GM23338 (cell line): ENCODE data around the gene CAMTA1. TPM values are rescaled to one million over a fixed set of nuclear protein-coding genes. Genes with fewer than 3 reads are reported as not detected.

Experiments
- ATAC-seq: fragments of 200-7000 bp; cut with Tn5 transposase; 3 replicates; pipeline ENCODE4 v1.9.1; 2020
- DNase-seq: peaks from one replicate; pipeline ENCODE4 v3.0.0-alpha.2; 2015; ENCODE audit warnings: low spot score
- H2AFZ ChIP-seq: fragments of 200-600 bp; sonication (generic); 2 replicates; pipeline ENCODE4 v1.8.0; 2016; ENCODE audit warnings: antibody characterized with exemption, mild to moderate bottlenecking, moderate library complexity
- H3F3A ChIP-seq: fragments of 200-600 bp; sonication (generic); replicated peaks from 2 replicates; pipeline ENCODE4 v1.8.0; 2017; ENCODE audit warnings: antibody characterized with exemption, mixed run types, low read depth
- H3K27ac ChIP-seq: fragments of 200-600 bp; sonication (generic); 2 replicates; pipeline ENCODE4 v1.6.1; 2016; ENCODE audit warnings: low read depth
- H3K27me3 ChIP-seq: fragments of 200-600 bp; sonication (generic); 2 replicates; pipeline ENCODE4 v1.8.0; 2016; ENCODE audit warnings: mild to moderate bottlenecking, mixed run types, moderate library complexity; ENCODE audit not compliant: insufficient read depth
- H3K36me3 ChIP-seq: fragments of 200-600 bp; sonication (generic); 2 replicates; pipeline ENCODE4 v1.8.0; 2016; ENCODE audit warnings: mild to moderate bottlenecking; ENCODE audit not compliant: insufficient read depth
- H3K4me1 ChIP-seq: fragments of 200-600 bp; sonication (generic); 2 replicates; pipeline ENCODE4 v1.8.0; 2016; ENCODE audit warnings: mild to moderate bottlenecking, moderate library complexity; ENCODE audit not compliant: insufficient read depth
- H3K4me2 ChIP-seq: fragments of 200-600 bp; sonication (generic); 2 replicates; pipeline ENCODE4 v1.7.1; 2017; ENCODE audit warnings: mixed run types
- H3K4me3 ChIP-seq: fragments of 200-600 bp; sonication (generic); 2 replicates; pipeline ENCODE4 v1.6.1; 2016; ENCODE audit warnings: mixed run types
- H3K79me2 ChIP-seq: fragments of 200-600 bp; sonication (generic); replicated peaks from 2 replicates; pipeline ENCODE4 v1.8.0; 2017; ENCODE audit warnings: mild to moderate bottlenecking; ENCODE audit not compliant: insufficient read depth
- H3K9me2 ChIP-seq: fragments of 200-600 bp; sonication (generic); 2 replicates; pipeline ENCODE4 v1.8.0; 2017; ENCODE audit not compliant: insufficient read depth
- H4K20me1 ChIP-seq: fragments of 200-600 bp; sonication (generic); replicated peaks from 2 replicates; pipeline ENCODE4 v1.8.0; 2017; ENCODE audit warnings: mild to moderate bottlenecking; ENCODE audit not compliant: insufficient read depth
- H3K27ac Mint-ChIP-seq: 2 replicates; pipeline ENCODE4 v1.8.0; 2020; ENCODE audit warnings: inconsistent platforms, mild to moderate bottlenecking, moderate library complexity, mixed read lengths
- H3K27me3 Mint-ChIP-seq: 3 replicates; pipeline ENCODE4 v1.8.0; 2022; ENCODE audit warnings: low read depth, mild to moderate bottlenecking, moderate library complexity, mixed read lengths, inconsistent platforms; ENCODE audit not compliant: insufficient read depth, poor library complexity
- H3K36me3 Mint-ChIP-seq: 3 replicates; pipeline ENCODE4 v1.8.0; 2021; ENCODE audit warnings: low read depth, mild to moderate bottlenecking, inconsistent platforms, moderate library complexity, mixed read lengths
- H3K4me1 Mint-ChIP-seq: 3 replicates; pipeline ENCODE4 v1.8.0; 2020; ENCODE audit warnings: mild to moderate bottlenecking, inconsistent platforms, mixed read lengths
- H3K4me3 Mint-ChIP-seq: 3 replicates; pipeline ENCODE4 v1.8.0; 2021; ENCODE audit warnings: moderate library complexity, mild to moderate bottlenecking, inconsistent platforms, mixed read lengths
- H3K9me3 Mint-ChIP-seq: 3 replicates; pipeline ENCODE4 v1.8.0; 2020; ENCODE audit warnings: moderate library complexity, mild to moderate bottlenecking, inconsistent platforms, mixed read lengths
- EZH2 ChIP-seq: fragments of 200-600 bp; sonication (generic); IDR thresholded peaks from one replicate; pipeline ENCODE4 v1.8.0; 2017; ENCODE audit warnings: antibody characterized with exemption, mild to moderate bottlenecking, low read depth; ENCODE audit not compliant: unreplicated experiment
- EZH2phosphoT487 ChIP-seq: fragments of 200-600 bp; sonication (generic); IDR thresholded peaks from one replicate; pipeline ENCODE4 v1.8.1; 2018; ENCODE audit warnings: antibody characterized with exemption; ENCODE audit not compliant: unreplicated experiment
- JUNB ChIP-seq: IDR thresholded peaks from one replicate; pipeline ENCODE4 v1.6.1; 2016; ENCODE audit warnings: antibody characterized with exemption; ENCODE audit not compliant: unreplicated experiment
- NANOG ChIP-seq: IDR thresholded peaks from 2 replicates; pipeline ENCODE4 v1.6.1; 2016; ENCODE audit warnings: antibody characterized with exemption, borderline replicate concordance
- POLR2AphosphoS5 ChIP-seq: IDR thresholded peaks from 2 replicates; pipeline ENCODE4 v1.6.1; 2016; ENCODE audit warnings: antibody characterized with exemption, low read depth
- STAT1 ChIP-seq: IDR thresholded peaks from one replicate; pipeline ENCODE4 v1.6.1; 2016; ENCODE audit warnings: antibody characterized with exemption; ENCODE audit not compliant: unreplicated experiment
- ZNF114 ChIP-seq: fragments of 250-450 bp; sonication (Bioruptor Pico); IDR thresholded peaks from 2 replicates; pipeline ENCODE4 v1.5.0; 2020; ENCODE audit warnings: mild to moderate bottlenecking, moderate library complexity
- ZNF331 ChIP-seq: fragments of 250-450 bp; sonication (Bioruptor Pico); IDR thresholded peaks from 2 replicates; pipeline ENCODE4 v1.5.0; 2020; ENCODE audit warnings: low read depth, mild to moderate bottlenecking, moderate library complexity
- polyA plus RNA-seq: library from polyadenylated mRNA; unstranded; fragments of >200 nt; fragmentation: Nextera tagmentation; extraction: Ambion mirVana; gene quantifications from 2 replicates; pipeline ENCODE4 v1.2.1, GENCODE V29; 2016
- total RNA-seq: library from RNA; depleted of rRNA; stranded (reverse); fragments of >200 nt; shearing (Covaris generic); gene quantifications from 2 replicates; pipeline ENCODE4 v1.2.3, GENCODE V29; 2014
- TF ChIP-seq, protein P1 (sequence below): IDR thresholded peaks from one replicate; pipeline ENCODE4 v1.6.1; 2018; ENCODE audit warnings: antibody characterized with exemption; ENCODE audit not compliant: unreplicated experiment
- TF ChIP-seq, protein P2 (sequence below): IDR thresholded peaks from 2 replicates; pipeline ENCODE4 v1.6.1; 2016; ENCODE audit warnings: antibody characterized with exemption

Gene CAMTA1
- total and polyA plus RNA-seq, 2 experiments from 2014 or later = 115 to 519 TPM

DNA sequence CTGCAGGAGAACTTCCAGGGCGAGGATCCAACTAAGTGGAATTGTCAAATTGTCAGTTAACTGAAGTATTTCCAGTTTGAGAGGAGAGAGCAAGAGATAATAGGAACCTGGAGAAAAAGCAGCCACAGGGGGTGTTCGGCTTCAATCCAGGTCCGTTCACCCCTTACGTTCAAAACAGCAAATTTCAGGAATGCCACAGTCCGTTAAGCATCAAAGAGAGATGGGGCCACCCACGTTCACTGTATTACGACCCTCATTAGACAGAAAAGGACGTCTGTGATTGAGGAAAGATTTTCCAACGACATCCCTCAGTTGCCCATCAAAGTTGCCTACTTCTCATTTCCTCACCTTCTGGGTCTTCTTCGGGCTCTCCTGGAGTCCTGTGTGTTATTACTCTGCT is 563.3 kb downstream of the CAMTA1 start:
- no peak overlapping the region for H3K27ac ChIP-seq
- no peak overlapping the region for H3K27ac Mint-ChIP-seq
- no peak overlapping the region for H3K4me3 Mint-ChIP-seq
- no peaks in the 10 kb centered on the region for H3K36me3 ChIP-seq
- no peak overlapping the region for H3K4me2 ChIP-seq
- no peaks in the 10 kb centered on the region for H3K9me3 Mint-ChIP-seq
- no peaks in the 10 kb centered on the region for H3K27me3 ChIP-seq
- H3K4me3 ChIP-seq = no peak overlapping the region
- H3K36me3 Mint-ChIP-seq = no peaks in the 10 kb centered on the region
- H3F3A ChIP-seq = no peaks in the 10 kb centered on the region
- peaks cover 4% of the 10 kb centered on the region; the same call in 1 of the 3 replicates for H3K4me1 Mint-ChIP-seq
- DNase-seq (no peak), ATAC-seq (no peak)
- H3K79me2 ChIP-seq = no peaks in the 10 kb centered on the region
- no peaks in the 10 kb centered on the region for H4K20me1 ChIP-seq
- no peak overlapping the region for H2AFZ ChIP-seq
- H3K4me1 ChIP-seq = no peaks in the 10 kb centered on the region
- TF ChIP-seq JUNB = no peak
- TF ChIP-seq STAT1 = no peak
- no peaks in the 10 kb centered on the region for H3K9me2 ChIP-seq
- H3K27me3 Mint-ChIP-seq = peaks cover 8% of the 10 kb centered on the region

DNA sequence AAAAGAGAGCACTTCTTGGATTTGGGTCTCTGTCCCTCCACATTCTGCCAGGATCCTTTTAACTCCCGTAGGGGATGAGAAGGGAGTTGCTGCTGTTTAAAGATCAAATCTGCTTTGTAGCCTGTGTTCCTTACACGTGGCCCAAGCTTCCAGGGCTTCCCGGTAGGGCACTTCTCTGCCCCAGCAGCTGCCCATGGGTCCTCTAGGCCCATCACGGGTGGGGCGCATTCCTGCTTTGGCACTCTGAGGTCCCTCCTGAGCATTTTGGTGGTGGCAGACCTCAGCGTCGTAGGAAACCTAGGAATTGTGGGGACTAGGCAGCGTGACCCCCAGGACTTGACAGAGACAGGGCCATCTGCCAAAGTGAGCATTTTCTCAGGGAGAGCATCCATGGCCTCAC is 565.5 kb downstream of the CAMTA1 start:
- no peaks in the 10 kb centered on the region for H3K36me3 Mint-ChIP-seq
- Histone ChIP-seq H2AFZ (no peak overlapping the region), H3K4me3 (no peak overlapping the region), H3K4me2 (no peak overlapping the region), H3K9me2 (no peaks in the 10 kb centered on the region), H3F3A (no peaks in the 10 kb centered on the region), H3K79me2 (no peaks in the 10 kb centered on the region), H3K4me1 (no peaks in the 10 kb centered on the region), H3K27ac (no peak overlapping the region), H3K36me3 (no peaks in the 10 kb centered on the region), H4K20me1 (no peaks in the 10 kb centered on the region), H3K27me3 (no peaks in the 10 kb centered on the region)
- H3K9me3 Mint-ChIP-seq = no peaks in the 10 kb centered on the region
- TF ChIP-seq JUNB (no peak), EZH2 (no peak), ZNF114 (no peak)
- TF ChIP-seq, protein P1, sequence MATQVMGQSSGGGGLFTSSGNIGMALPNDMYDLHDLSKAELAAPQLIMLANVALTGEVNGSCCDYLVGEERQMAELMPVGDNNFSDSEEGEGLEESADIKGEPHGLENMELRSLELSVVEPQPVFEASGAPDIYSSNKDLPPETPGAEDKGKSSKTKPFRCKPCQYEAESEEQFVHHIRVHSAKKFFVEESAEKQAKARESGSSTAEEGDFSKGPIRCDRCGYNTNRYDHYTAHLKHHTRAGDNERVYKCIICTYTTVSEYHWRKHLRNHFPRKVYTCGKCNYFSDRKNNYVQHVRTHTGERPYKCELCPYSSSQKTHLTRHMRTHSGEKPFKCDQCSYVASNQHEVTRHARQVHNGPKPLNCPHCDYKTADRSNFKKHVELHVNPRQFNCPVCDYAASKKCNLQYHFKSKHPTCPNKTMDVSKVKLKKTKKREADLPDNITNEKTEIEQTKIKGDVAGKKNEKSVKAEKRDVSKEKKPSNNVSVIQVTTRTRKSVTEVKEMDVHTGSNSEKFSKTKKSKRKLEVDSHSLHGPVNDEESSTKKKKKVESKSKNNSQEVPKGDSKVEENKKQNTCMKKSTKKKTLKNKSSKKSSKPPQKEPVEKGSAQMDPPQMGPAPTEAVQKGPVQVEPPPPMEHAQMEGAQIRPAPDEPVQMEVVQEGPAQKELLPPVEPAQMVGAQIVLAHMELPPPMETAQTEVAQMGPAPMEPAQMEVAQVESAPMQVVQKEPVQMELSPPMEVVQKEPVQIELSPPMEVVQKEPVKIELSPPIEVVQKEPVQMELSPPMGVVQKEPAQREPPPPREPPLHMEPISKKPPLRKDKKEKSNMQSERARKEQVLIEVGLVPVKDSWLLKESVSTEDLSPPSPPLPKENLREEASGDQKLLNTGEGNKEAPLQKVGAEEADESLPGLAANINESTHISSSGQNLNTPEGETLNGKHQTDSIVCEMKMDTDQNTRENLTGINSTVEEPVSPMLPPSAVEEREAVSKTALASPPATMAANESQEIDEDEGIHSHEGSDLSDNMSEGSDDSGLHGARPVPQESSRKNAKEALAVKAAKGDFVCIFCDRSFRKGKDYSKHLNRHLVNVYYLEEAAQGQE = no peak
- no peak overlapping the region for H3K27ac Mint-ChIP-seq
- peaks cover 6% of the 10 kb centered on the region for H3K27me3 Mint-ChIP-seq
- ATAC-seq (no peak), DNase-seq (no peak)
- H3K4me1 Mint-ChIP-seq = peaks cover 4% of the 10 kb centered on the region; the same call in 1 of the 3 replicates
- H3K4me3 Mint-ChIP-seq = no peak overlapping the region

DNA sequence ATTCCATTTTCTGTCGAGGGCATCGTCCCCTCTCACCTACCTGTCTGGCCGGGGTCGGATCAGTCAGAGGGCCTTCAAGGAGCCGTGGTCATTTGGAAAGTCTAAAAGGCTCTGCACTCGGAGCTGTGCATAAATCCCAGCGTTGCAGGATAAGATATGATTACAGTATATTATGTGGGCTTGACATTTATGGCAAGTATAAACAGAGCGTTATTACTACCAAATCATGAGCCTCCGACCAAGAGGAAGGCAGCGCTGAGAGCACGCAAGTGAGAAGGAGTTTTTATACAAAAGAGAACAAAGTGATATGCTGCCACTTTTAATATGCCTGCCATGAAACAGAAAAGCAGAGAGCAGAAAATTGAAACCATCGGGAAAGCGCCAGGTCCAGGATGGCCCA is 566.4 kb downstream of the CAMTA1 start:
- no peaks in the 10 kb centered on the region; the same call in 2 of the 3 replicates for H3K4me1 Mint-ChIP-seq
- no peaks in the 10 kb centered on the region for H3K4me1 ChIP-seq
- H3K4me3 Mint-ChIP-seq = no peak overlapping the region
- H3K79me2 ChIP-seq = no peaks in the 10 kb centered on the region
- H3K9me3 Mint-ChIP-seq = no peaks in the 10 kb centered on the region
- H3K4me3 ChIP-seq = no peak overlapping the region
- no peaks in the 10 kb centered on the region for H3K36me3 Mint-ChIP-seq
- ATAC-seq (no peak), DNase-seq (no peak)
- H3K27ac ChIP-seq = no peak overlapping the region
- no peaks in the 10 kb centered on the region for H4K20me1 ChIP-seq
- no peaks in the 10 kb centered on the region for H3K27me3 ChIP-seq
- H3K9me2 ChIP-seq = no peaks in the 10 kb centered on the region
- peaks cover 6% of the 10 kb centered on the region for H3K27me3 Mint-ChIP-seq
- no peak overlapping the region for H3K4me2 ChIP-seq
- no peaks in the 10 kb centered on the region for H3K36me3 ChIP-seq
- no peak overlapping the region for H2AFZ ChIP-seq
- no peak overlapping the region for H3K27ac Mint-ChIP-seq
- H3F3A ChIP-seq = no peaks in the 10 kb centered on the region
- TF ChIP-seq, protein P1 = no peak
- TF ChIP-seq JUNB = no peak
- TF ChIP-seq ZNF331 (CRISPR knock-in tag) = no peak
- TF ChIP-seq ZNF114 = no peak
- TF ChIP-seq, protein P2, sequence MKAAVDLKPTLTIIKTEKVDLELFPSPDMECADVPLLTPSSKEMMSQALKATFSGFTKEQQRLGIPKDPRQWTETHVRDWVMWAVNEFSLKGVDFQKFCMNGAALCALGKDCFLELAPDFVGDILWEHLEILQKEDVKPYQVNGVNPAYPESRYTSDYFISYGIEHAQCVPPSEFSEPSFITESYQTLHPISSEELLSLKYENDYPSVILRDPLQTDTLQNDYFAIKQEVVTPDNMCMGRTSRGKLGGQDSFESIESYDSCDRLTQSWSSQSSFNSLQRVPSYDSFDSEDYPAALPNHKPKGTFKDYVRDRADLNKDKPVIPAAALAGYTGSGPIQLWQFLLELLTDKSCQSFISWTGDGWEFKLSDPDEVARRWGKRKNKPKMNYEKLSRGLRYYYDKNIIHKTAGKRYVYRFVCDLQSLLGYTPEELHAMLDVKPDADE = no peak
- TF ChIP-seq STAT1 = no peak
- TF ChIP-seq EZH2phosphoT487 = no peak
- TF ChIP-seq POLR2AphosphoS5 = no peak
- TF ChIP-seq EZH2 = no peak
- TF ChIP-seq NANOG = no peak
